Thyroid gland (tissue), 4 donors: ENCODE measurements around the gene SLC34A2. TPM values are rescaled to one million over a fixed set of nuclear protein-coding genes. Genes with fewer than 3 reads are reported as not detected.
"Not testable (repeated sequence)": the region's sequence is repeated elsewhere in the genome, so short reads cannot be mapped to it uniquely, and the experiment has no call there.

Source experiments
- DNase-seq, 2 donors: peaks; one replicate each; pipeline ENCODE4 v3.0.0-alpha.2; 2019
- H3K27ac ChIP-seq, 3 donors: fragments of 200-600 bp; sonication (generic); 1 replicate in 2 of 3; 2 replicates in 1 of 3; pipeline ENCODE4 v1.5.1; 2016 to 2019; ENCODE audit warnings: mild to moderate bottlenecking in 1 of 3, moderate library complexity in 1 of 3
- H3K27me3 ChIP-seq: fragments of 200-600 bp; sonication (generic); one replicate; pipeline ENCODE4 v1.5.1; 2019
- H3K36me3 ChIP-seq, 2 donors: fragments of 200-600 bp; sonication (generic); one replicate each; pipeline ENCODE4 v1.5.1; 2016 to 2019
- H3K4me1 ChIP-seq, 2 donors: fragments of 200-600 bp; sonication (generic); one replicate each; pipeline ENCODE4 v1.5.1; 2017 to 2019
- H3K4me3 ChIP-seq, 3 donors: fragments of 200-600 bp; sonication (generic); replicated peaks in 1 of 3; 1 replicate in 2 of 3; 2 replicates in 1 of 3; pipeline ENCODE4 v1.5.1; 2016; ENCODE audit warnings: mild to moderate bottlenecking in 1 of 3
- H3K9me3 ChIP-seq: fragments of 200-600 bp; sonication (generic); one replicate; pipeline ENCODE4 v1.5.1; 2017
- CTCF ChIP-seq, 6 experiments: fragments of 200-600 bp in 3 of 6; fragments of 450-650 bp in 3 of 6; sonication (generic) in 3 of 6; IDR thresholded peaks; one replicate each; pipeline ENCODE4 v1.5.1; 2016 to 2019; ENCODE audit warnings: antibody characterized with exemption in 6 of 6, mild to moderate bottlenecking in 2 of 6, inconsistent platforms in 1 of 6, moderate library complexity in 1 of 6
- POLR2A ChIP-seq, 2 donors: fragments of 450-650 bp; IDR thresholded peaks; one replicate each; pipeline ENCODE4 v1.6.1; 2017; ENCODE audit warnings: antibody characterized with exemption in 2 of 2, mild to moderate bottlenecking in 2 of 2, moderate library complexity in 1 of 2
- WGBS, 2 donors: methylation state at CpG; one replicate each; pipeline ENCODE4 v1.1.5; 2017; 5-methylcytosine and 5-hydroxymethylcytosine counted together
- intact Hi-C: fragments of 100-400 bp; cut with DNase I; formaldehyde crosslinking; loops from one replicate; pipeline ENCODE4 v1.15.1; 2023
- total RNA-seq, 4 donors: library from RNA; depleted of rRNA; stranded (reverse); fragments of >200 nt; gene quantifications; one replicate each; pipeline ENCODE4 v1.2.3, GENCODE V29; 2016

The SLC34A2 gene
- total RNA-seq, 4 donors from 2014 or later = 2.1 to 88.3 (median 7.6) TPM

GRCh38 chr4:25651682-25652081, 4.0 kb upstream of the SLC34A2 start:
- no peak for DNase-seq
- no peaks in the 10 kb centered on the region for H3K36me3 ChIP-seq
- H3K4me3 ChIP-seq = no peak overlapping the region
- WGBS, 2 donors = 77 to 80% methylated on average over 5 of the region's 5 CpGs
- H3K4me1 ChIP-seq = peaks cover 9 to 25% of the 10 kb centered on the region in 2 donors
- TF ChIP-seq POLR2A (IDR thresholded peaks at IDR 0.05) = no peak
- no peak for TF ChIP-seq CTCF (IDR thresholded peaks at IDR 0.05)
- H3K9me3 ChIP-seq = no peaks in the 10 kb centered on the region
- H3K27ac ChIP-seq = no peak overlapping the region
- intact Hi-C loops = no loop called here
- no peaks in the 10 kb centered on the region for H3K27me3 ChIP-seq

GRCh38 chr4:25654031-25654970, 1.4 kb upstream of the SLC34A2 start:
- peak in 1 of 2 donors; percentile 28 for DNase-seq

GRCh38 chr4:25656031-25656430, 380 bp downstream of the SLC34A2 start:
- Histone ChIP-seq H3K27ac (peak overlapping the region in 1 of 3 donors; percentile 60), H3K9me3 (no peaks in the 10 kb centered on the region), H3K27me3 (no peaks in the 10 kb centered on the region), H3K4me1 (peaks cover 9 to 29% of the 10 kb centered on the region in 2 donors), H3K4me3 (peak overlapping the region in 2 of 3 donors; percentile 2 to 24), H3K36me3 (no peaks in the 10 kb centered on the region)
- intact Hi-C loops = no loop called here
- no peak for DNase-seq
- TF ChIP-seq CTCF (IDR thresholded peaks at IDR 0.05) = no peak
- TF ChIP-seq POLR2A (IDR thresholded peaks at IDR 0.05) = no peak
- WGBS, 2 donors = 36 to 37% methylated on average over 8 of the region's 8 CpGs

More at GRCh38 chr4:25654031-25654970, 1.4 kb upstream of the SLC34A2 start:
- H3K36me3 ChIP-seq = no peaks in the 10 kb centered on the region
- peaks cover 9 to 26% of the 10 kb centered on the region in 2 donors for H3K4me1 ChIP-seq
- no peak for TF ChIP-seq POLR2A (IDR thresholded peaks at IDR 0.05)
- no peak for TF ChIP-seq CTCF (IDR thresholded peaks at IDR 0.05)
- H3K4me3 ChIP-seq = peak overlapping the region in 1 of 3 donors; percentile 24
- 57 to 74% methylated on average over 15 to 17 of the region's 17 CpGs for WGBS, 2 donors
- H3K9me3 ChIP-seq = no peaks in the 10 kb centered on the region
- H3K27me3 ChIP-seq = no peaks in the 10 kb centered on the region
- H3K27ac ChIP-seq = peak overlapping the region in 2 of 3 donors; percentile 50 to 60
- intact Hi-C loops = no loop called here

GRCh38 chr4:25658357-25658771, 2.7 kb downstream of the SLC34A2 start:
- TF ChIP-seq CTCF (IDR thresholded peaks at IDR 0.05) = no peak
- TF ChIP-seq POLR2A (IDR thresholded peaks at IDR 0.05) = no peak
- intact Hi-C loops = no loop called here

GRCh38 chr4:25658777-25659176, 3.1 kb downstream of the SLC34A2 start:
- Histone ChIP-seq H3K4me3 (no peak overlapping the region), H3K27me3 (no peaks in the 10 kb centered on the region), H3K9me3 (no peaks in the 10 kb centered on the region), H3K4me1 (peaks cover 9 to 22% of the 10 kb centered on the region in 2 donors), H3K27ac (no peak overlapping the region), H3K36me3 (peaks cover 0 to 2% of the 10 kb centered on the region in 2 donors)
- WGBS, 2 donors = 80 to 82% methylated on average over 2 to 3 of the region's 3 CpGs
- intact Hi-C loops = no loop called here
- DNase-seq = no peak
- TF ChIP-seq POLR2A (IDR thresholded peaks at IDR 0.05) (no peak), CTCF (IDR thresholded peaks at IDR 0.05) (no peak)

More at GRCh38 chr4:25658357-25658771, 2.7 kb downstream of the SLC34A2 start:
- H3K4me1 ChIP-seq = peaks cover 9 to 22% of the 10 kb centered on the region in 2 donors
- H3K4me3 ChIP-seq = no peak overlapping the region
- peak in 1 of 2 donors; percentile 39 for DNase-seq
- peak overlapping the region in 1 of 3 donors; percentile 10 for H3K27ac ChIP-seq
- H3K9me3 ChIP-seq = no peaks in the 10 kb centered on the region
- 24 to 46% methylated on average over 3 of the region's 3 CpGs for WGBS, 2 donors
- H3K36me3 ChIP-seq = no peaks in the 10 kb centered on the region
- no peaks in the 10 kb centered on the region for H3K27me3 ChIP-seq

- H3K36me3 ChIP-seq, H3K27me3 ChIP-seq, DNase-seq, H3K27ac ChIP-seq, H3K4me1 ChIP-seq, intact Hi-C loops, H3K4me3 ChIP-seq, H3K9me3 ChIP-seq: not testable (repeated sequence)
- WGBS, 2 donors = 74 to 91% methylated on average over 4 of the region's 4 CpGs
These were observed 5.8 kb downstream of the SLC34A2 start for GRCh38 chr4:25661441-25661840.
